ENCODE data around the gene FGF6.

The FGF6 gene

DNA sequence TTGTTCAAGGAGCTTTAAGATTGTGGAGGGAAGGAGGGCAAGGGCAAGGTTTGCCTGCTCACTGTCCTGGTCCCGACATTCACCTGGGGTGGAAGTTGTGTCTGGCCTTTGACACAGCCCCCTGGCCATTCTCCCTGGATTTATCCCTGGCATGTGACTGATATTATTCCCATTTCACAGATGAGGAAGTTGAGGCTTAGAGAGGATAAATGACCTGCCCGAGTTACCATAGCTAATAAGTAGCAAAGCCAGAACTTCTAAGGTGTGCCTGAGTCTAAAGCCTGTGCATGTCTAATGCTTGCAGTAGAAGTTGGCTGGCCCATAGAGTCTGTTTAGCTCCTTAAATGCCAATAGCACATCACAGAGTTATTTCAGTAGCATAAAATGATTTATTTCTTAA is 720 bp upstream of the FGF6 start:
- Histone ChIP-seq H3K4me3 (ENCODE audit: low read depth, low read length) (no peak overlapping the region), H3K27ac (no peak overlapping the region), H3K36me3 (replicated peaks) (no peaks in the 10 kb centered on the region), H3K27me3 (replicated peaks) (no peaks in the 10 kb centered on the region)
- in situ Hi-C loops (cut with HindIII; ENCODE audit: low pct_ligation_motif_present, low sequenced_read_pairs): no loop called here
- TF ChIP-seq, protein P1, sequence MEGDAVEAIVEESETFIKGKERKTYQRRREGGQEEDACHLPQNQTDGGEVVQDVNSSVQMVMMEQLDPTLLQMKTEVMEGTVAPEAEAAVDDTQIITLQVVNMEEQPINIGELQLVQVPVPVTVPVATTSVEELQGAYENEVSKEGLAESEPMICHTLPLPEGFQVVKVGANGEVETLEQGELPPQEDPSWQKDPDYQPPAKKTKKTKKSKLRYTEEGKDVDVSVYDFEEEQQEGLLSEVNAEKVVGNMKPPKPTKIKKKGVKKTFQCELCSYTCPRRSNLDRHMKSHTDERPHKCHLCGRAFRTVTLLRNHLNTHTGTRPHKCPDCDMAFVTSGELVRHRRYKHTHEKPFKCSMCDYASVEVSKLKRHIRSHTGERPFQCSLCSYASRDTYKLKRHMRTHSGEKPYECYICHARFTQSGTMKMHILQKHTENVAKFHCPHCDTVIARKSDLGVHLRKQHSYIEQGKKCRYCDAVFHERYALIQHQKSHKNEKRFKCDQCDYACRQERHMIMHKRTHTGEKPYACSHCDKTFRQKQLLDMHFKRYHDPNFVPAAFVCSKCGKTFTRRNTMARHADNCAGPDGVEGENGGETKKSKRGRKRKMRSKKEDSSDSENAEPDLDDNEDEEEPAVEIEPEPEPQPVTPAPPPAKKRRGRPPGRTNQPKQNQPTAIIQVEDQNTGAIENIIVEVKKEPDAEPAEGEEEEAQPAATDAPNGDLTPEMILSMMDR (IDR thresholded peaks at IDR 0.05; ENCODE audit: low read depth, low read length, missing control alignments): no peak
- no peak for DNase-seq

DNA sequence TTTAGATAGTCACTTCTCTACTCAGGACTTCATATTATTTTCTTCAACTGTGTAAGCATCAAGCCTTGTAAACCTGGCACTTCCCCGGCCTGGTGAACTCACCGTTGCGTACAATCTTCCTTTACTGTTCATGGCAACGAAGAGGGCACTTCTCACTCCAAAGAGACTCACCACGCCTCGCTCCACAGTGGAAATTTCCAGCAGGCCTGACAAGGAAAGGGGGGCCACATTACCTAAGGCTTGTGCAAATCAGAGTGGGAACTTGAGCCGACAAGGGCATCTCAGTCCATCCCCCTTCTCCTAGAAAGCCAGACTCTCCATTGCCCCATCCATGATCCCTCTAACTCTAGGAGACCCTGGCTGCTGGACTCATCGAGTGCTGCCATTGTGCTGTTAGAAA is 1.6 kb downstream of the FGF6 start:
- H3K4me3 ChIP-seq (ENCODE audit: low read depth, low read length): no peak overlapping the region
- H3K27ac ChIP-seq: no peak overlapping the region
- TF ChIP-seq, protein P1 (IDR thresholded peaks at IDR 0.05; ENCODE audit: low read depth, low read length, missing control alignments): no peak
- no peaks in the 10 kb centered on the region for H3K27me3 ChIP-seq (replicated peaks)
- no peaks in the 10 kb centered on the region for H3K36me3 ChIP-seq (replicated peaks)
- in situ Hi-C loops (cut with HindIII; ENCODE audit: low pct_ligation_motif_present, low sequenced_read_pairs): no loop called here
- DNase-seq: no peak

DNA sequence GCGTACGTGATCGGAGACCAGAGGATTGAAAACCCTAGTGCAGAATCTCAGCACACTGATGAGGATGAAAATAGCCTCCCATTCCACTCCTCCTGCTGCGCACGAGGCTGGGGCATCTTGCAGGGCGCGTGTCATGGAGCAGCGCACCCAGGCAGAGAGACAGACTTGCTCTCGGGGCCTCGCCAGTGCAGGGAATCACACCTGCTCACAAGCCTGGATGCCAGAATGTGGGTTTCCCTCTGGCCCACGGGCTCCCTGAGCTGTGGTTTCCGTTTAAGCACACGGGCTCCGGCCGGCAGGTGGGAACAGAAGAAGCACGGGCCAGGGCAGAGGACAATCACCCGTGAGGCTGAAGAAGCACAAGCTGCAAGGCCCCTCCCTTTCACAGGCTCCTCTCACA is 2.0 kb downstream of the FGF6 start:
- TF ChIP-seq, protein P1 (IDR thresholded peaks at IDR 0.05; ENCODE audit: low read depth, low read length, missing control alignments): no peak
- Histone ChIP-seq H3K27me3 (replicated peaks) (no peaks in the 10 kb centered on the region), H3K4me3 (ENCODE audit: low read depth, low read length) (no peak overlapping the region), H3K36me3 (replicated peaks) (no peaks in the 10 kb centered on the region), H3K27ac (no peak overlapping the region)
- no peak for DNase-seq
- in situ Hi-C loops (cut with HindIII; ENCODE audit: low pct_ligation_motif_present, low sequenced_read_pairs): no loop called here

DNA sequence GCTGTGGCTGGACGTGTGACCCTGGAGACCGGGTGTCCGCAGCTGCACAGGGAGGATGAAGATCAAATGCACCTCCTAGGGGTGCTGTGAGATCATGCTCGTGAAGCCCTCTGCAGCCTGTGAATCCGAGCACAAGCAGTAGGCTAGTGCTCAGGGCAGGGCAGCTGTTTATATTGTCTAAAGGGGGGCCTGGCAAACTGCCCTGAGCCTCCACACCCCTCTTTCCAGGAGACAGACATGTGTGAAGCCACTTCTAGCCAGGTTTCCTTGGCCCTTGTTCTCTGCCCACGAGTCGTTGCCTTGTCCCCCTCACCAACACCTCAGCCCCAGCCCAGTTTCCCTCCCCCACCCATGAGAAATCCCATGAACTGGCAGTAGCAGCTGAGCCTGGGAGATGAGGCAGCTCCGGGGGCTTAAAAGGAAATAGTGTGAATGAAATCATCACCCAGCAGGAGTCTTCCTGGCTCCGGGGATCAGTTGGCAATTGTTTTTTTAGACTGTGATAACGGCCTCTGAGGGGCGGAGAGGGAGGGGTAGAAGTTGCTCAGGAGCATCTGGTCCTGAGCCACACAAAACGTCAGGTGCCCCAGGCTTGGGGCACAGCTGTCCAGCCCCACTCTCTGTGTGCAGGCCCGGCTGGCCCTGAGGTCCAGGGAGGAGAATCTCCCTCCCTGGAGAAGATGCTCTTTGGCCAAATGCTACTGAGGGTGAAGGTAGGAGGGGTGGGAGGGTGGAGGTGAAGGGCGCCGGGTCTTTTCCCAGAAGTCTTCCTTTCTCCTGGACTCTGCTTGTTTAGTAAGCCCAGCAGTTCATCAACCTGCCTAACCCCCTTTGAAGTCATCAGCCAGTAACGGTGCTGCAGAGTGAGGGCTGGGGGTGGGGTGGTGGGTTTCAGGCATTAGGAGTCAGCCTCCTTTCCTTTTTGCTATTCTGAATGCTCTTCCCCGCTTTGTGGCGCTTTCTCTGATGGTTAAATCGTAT is 4.0 kb downstream of the FGF6 start:
- Histone ChIP-seq H3K27ac (no peak overlapping the region), H3K27me3 (replicated peaks) (no peaks in the 10 kb centered on the region), H3K36me3 (replicated peaks) (no peaks in the 10 kb centered on the region), H3K4me3 (ENCODE audit: low read depth, low read length) (no peak overlapping the region)
- TF ChIP-seq, protein P1 (IDR thresholded peaks at IDR 0.05; ENCODE audit: low read depth, low read length, missing control alignments): no peak
- in situ Hi-C loops (cut with HindIII; ENCODE audit: low pct_ligation_motif_present, low sequenced_read_pairs): no loop called here
- peak; percentile 46 for DNase-seq

DNA sequence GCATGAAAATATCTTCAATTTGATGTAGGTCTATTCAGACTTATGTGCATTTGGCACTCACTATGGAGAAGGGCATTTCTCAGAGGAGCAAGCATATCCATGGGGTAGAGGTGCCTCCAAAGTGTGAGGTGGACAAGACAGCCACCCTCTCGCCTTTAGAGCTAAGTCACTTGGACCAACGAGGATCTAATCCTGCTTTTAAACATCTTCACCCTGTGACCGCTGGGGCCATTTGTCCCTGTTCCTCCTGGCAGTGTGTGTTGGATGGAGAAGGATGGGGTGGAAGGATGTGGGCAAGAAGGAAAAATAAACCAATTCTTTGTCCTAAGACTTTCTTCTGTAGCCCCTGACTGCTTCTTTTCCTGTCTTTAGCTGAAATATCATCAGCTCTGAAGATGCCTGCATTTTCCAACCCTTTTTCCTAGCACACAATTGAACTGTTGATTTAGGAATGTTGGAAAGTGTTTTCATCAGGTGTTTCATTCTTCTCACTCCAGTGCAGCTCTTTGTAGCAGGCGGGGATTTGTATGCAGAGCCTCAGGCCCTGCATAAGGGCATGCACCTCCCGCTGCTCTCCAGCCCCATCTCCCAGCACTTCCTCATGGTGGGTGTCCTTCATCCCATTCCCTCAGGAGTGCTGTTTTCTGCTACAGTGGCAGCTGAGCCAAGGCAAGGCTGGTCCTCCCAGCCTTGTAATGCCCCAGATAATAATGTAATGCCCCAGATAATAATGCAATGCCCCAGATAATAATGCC is 5.3 kb downstream of the FGF6 start:
- Histone ChIP-seq H3K4me3 (ENCODE audit: low read depth, low read length) (no peak overlapping the region), H3K36me3 (replicated peaks) (no peaks in the 10 kb centered on the region), H3K27me3 (replicated peaks) (no peaks in the 10 kb centered on the region), H3K27ac (no peak overlapping the region)
- no peak for DNase-seq
- TF ChIP-seq, protein P1 (IDR thresholded peaks at IDR 0.05; ENCODE audit: low read depth, low read length, missing control alignments): no peak
- in situ Hi-C loops (cut with HindIII; ENCODE audit: low pct_ligation_motif_present, low sequenced_read_pairs): no loop called here
